ENCODE results near the gene DCAF5.
"Not testable (repeated sequence)": the region's sequence is repeated elsewhere in the genome, so short reads cannot be mapped to it uniquely, and the experiment has no call there.

Gene DCAF5

DNA sequence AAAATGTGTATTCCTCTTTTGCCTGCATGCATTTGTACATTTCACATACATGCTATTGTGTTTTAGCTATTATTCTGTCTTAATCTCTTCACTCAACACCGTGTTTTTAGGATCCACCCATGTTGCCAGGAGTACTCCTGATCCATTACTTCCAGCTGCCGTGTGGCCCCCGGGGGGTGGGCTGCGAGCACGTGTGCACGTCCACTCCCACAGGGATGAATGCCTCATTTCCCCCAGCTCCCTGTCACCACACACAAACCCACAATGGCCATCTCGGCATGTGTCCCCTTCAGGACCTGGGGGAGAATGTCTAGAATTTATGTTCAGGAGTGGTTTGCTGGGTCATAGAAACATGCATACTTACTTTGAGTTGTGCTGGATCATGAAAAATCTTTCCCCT, 111.1 kb downstream of the DCAF5 start:
- Histone ChIP-seq H3K4me1 (ENCODE audit: control insufficient read depth, insufficient read depth, low read length) (peaks cover 43% of the 10 kb centered on the region), H3K36me3 (ENCODE audit: control insufficient read depth, insufficient read depth, low read length) (no peaks in the 10 kb centered on the region), H3K27ac (ENCODE audit: low read depth, low read length) (no peak overlapping the region), H3K4me3 (ENCODE audit: low read length) (no peak overlapping the region), H3K27me3 (ENCODE audit: control insufficient read depth, insufficient read depth, low read length) (no peaks in the 10 kb centered on the region), H3K9ac (ENCODE audit: low read length) (no peak overlapping the region)

- Histone ChIP-seq H3K36me3 (ENCODE audit: control insufficient read depth, insufficient read depth, low read length) (no peaks in the 10 kb centered on the region), H3K4me3 (ENCODE audit: low read length) (no peak overlapping the region), H3K9ac (ENCODE audit: low read length) (no peak overlapping the region), H3K4me1 (ENCODE audit: control insufficient read depth, insufficient read depth, low read length) (peaks cover 29% of the 10 kb centered on the region), H3K27ac (ENCODE audit: low read depth, low read length) (no peak overlapping the region), H3K27me3 (ENCODE audit: control insufficient read depth, insufficient read depth, low read length) (no peaks in the 10 kb centered on the region)
Measured at GRCh38 chr14:69040353-69040752, 112.6 kb downstream of the DCAF5 start.

- Histone ChIP-seq H3K4me1 (ENCODE audit: control insufficient read depth, insufficient read depth, low read length) (peaks cover 21% of the 10 kb centered on the region), H3K9ac (ENCODE audit: low read length) (no peak overlapping the region), H3K27me3 (ENCODE audit: control insufficient read depth, insufficient read depth, low read length) (no peaks in the 10 kb centered on the region), H3K27ac (ENCODE audit: low read depth, low read length) (peak overlapping the region; percentile 55), H3K36me3 (ENCODE audit: control insufficient read depth, insufficient read depth, low read length) (no peaks in the 10 kb centered on the region), H3K4me3 (ENCODE audit: low read length) (no peak overlapping the region)
Measured at GRCh38 chr14:69039288-69039628, 113.7 kb downstream of the DCAF5 start.

GRCh38 chr14:69038455-69039287, 114.2 kb downstream of the DCAF5 start:
- H3K4me3 ChIP-seq (ENCODE audit: low read length), result no peak overlapping the region
- H3K27ac ChIP-seq (ENCODE audit: low read depth, low read length), result peak overlapping the region; percentile 55
- H3K4me1 ChIP-seq (ENCODE audit: control insufficient read depth, insufficient read depth, low read length), result peaks cover 15% of the 10 kb centered on the region
- H3K36me3 ChIP-seq (ENCODE audit: control insufficient read depth, insufficient read depth, low read length), result no peaks in the 10 kb centered on the region
- no peaks in the 10 kb centered on the region for H3K27me3 ChIP-seq (ENCODE audit: control insufficient read depth, insufficient read depth, low read length)
- no peak overlapping the region for H3K9ac ChIP-seq (ENCODE audit: low read length)

DNA sequence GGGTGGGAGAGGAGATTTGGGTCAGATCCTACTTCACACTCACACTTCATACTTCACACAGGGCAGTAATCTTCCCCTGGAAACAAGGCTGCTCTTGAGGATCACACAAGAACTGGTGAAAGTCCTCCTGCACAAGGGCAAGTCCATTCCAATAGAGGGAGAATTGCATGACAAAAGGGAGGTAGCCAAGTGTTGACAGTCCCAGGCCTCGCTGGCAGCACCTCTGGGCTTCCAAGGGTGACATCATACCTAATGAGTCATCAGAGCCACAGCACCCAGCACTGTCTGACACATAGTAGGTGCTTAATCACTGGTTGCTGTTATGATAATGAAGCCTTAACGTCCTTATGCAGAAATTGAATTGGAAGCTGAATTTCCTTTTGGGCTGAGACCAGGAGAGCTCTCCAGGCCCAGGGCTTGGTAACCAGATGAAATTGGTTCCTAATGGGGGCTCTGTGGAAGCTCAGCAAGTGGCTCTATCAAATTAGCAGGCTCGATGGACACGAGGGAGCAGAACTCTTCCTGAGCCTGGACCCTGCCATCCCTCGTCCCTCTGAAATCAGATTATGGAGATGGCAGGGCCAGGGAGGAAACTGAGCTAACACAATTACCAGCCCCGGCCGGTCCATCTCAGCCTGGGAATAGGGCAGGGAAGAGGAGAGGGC, 115.0 kb downstream of the DCAF5 start:
- H3K9ac ChIP-seq (ENCODE audit: low read length), result no peak overlapping the region

GRCh38 chr14:69036757-69037506, 116.0 kb downstream of the DCAF5 start:
- no peak overlapping the region for H3K4me3 ChIP-seq (ENCODE audit: low read length)
- H3K36me3 ChIP-seq (ENCODE audit: control insufficient read depth, insufficient read depth, low read length), result no peaks in the 10 kb centered on the region
- H3K9ac ChIP-seq (ENCODE audit: low read length), result no peak overlapping the region
- no peak overlapping the region for H3K27ac ChIP-seq (ENCODE audit: low read depth, low read length)
- H3K4me1 ChIP-seq (ENCODE audit: control insufficient read depth, insufficient read depth, low read length), result peaks cover 9% of the 10 kb centered on the region
- no peaks in the 10 kb centered on the region for H3K27me3 ChIP-seq (ENCODE audit: control insufficient read depth, insufficient read depth, low read length)

More for the DNA sequence above, 115.0 kb downstream of the DCAF5 start:
- peaks cover 9% of the 10 kb centered on the region for H3K4me1 ChIP-seq (ENCODE audit: control insufficient read depth, insufficient read depth, low read length)
- H3K27ac ChIP-seq (ENCODE audit: low read depth, low read length), result no peak overlapping the region
- H3K27me3 ChIP-seq (ENCODE audit: control insufficient read depth, insufficient read depth, low read length), result no peaks in the 10 kb centered on the region
- no peak overlapping the region for H3K4me3 ChIP-seq (ENCODE audit: low read length)
- no peaks in the 10 kb centered on the region for H3K36me3 ChIP-seq (ENCODE audit: control insufficient read depth, insufficient read depth, low read length)

DNA sequence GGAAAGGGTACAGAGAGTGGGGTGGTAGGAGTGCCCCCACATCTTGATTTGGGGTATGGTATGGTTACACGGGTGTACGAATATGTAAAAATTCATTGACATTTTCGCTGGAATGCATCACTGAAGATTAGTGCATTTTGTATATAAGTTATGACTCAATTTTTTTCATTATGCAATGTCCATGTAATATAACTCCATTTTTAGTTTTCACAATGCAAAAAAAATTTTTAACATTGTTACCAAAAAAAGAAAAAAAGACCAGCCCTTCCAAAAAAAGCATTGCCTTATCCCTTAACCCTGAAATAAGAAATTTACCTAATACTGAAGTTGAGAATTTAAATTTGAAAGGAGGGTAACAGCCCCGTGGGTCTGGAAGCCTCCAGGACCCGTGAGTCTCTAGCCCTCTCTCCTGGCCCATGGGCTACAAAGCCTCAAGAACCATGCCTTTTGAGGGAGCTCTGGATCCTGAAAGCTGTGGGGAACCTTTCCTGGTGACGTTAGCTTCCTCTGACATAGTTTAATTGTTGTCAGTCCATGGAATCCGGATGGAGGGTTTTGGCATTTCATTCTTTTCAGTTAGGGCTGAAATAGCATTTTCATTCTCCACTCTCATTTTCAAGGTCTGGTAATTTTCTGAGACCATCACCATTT, 118.2 kb downstream of the DCAF5 start:
- H3K4me1 ChIP-seq (ENCODE audit: control insufficient read depth, insufficient read depth, low read length), result peaks cover 9% of the 10 kb centered on the region
- no peak overlapping the region for H3K4me3 ChIP-seq (ENCODE audit: low read length)
- no peak overlapping the region for H3K9ac ChIP-seq (ENCODE audit: low read length)
- no peaks in the 10 kb centered on the region for H3K36me3 ChIP-seq (ENCODE audit: control insufficient read depth, insufficient read depth, low read length)
- no peaks in the 10 kb centered on the region for H3K27me3 ChIP-seq (ENCODE audit: control insufficient read depth, insufficient read depth, low read length)
- H3K27ac ChIP-seq (ENCODE audit: low read depth, low read length), result no peak overlapping the region

DNA sequence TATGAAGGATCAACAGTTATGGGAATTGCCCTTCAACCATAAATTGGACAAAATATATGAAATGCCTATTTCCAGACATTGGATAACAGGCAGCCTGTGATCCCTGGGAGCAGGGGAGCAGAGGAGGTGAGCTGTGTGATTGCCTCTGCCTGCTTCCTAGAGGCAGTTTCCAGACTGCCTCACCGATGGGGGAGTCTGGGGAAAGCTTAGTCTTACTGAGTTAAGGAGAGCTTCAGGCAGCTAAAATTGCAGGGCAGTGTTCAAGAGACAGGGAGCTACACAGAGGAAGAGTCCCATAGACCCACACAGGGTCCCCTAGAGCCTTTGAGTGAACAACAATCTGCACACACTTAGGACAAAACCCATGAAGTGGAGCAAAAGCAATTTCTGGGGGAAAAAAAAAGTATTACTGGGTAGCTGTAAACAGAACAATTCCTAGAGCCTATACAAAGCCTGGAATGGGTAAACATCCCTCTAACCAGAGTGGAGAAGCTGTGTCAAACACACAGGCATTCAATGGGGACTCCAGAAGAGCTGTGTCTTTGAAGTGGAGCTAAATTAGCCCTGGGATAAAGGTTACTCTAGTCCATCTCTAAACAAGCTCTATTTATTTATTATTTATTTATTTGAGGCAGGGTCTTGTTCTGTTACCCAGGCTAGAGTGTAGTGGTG, 125.5 kb downstream of the DCAF5 start:
- Histone ChIP-seq H3K27me3 (ENCODE audit: control insufficient read depth, insufficient read depth, low read length) (no peaks in the 10 kb centered on the region), H3K9ac (ENCODE audit: low read length) (no peak overlapping the region), H3K4me3 (ENCODE audit: low read length) (no peak overlapping the region), H3K27ac (ENCODE audit: low read depth, low read length) (no peak overlapping the region), H3K36me3 (ENCODE audit: control insufficient read depth, insufficient read depth, low read length) (no peaks in the 10 kb centered on the region), H3K4me1 (ENCODE audit: control insufficient read depth, insufficient read depth, low read length) (no peaks in the 10 kb centered on the region)

- no peak overlapping the region for H3K9ac ChIP-seq (ENCODE audit: low read length)
- H3K4me1 ChIP-seq (ENCODE audit: control insufficient read depth, insufficient read depth, low read length), result no peaks in the 10 kb centered on the region
- H3K4me3 ChIP-seq (ENCODE audit: low read length), result no peak overlapping the region
- H3K27me3 ChIP-seq (ENCODE audit: control insufficient read depth, insufficient read depth, low read length), result no peaks in the 10 kb centered on the region
- H3K36me3 ChIP-seq (ENCODE audit: control insufficient read depth, insufficient read depth, low read length), result no peaks in the 10 kb centered on the region
- no peak overlapping the region for H3K27ac ChIP-seq (ENCODE audit: low read depth, low read length)
Measured at GRCh38 chr14:69023035-69023434, 129.9 kb downstream of the DCAF5 start.

GRCh38 chr14:69022093-69022492, 130.8 kb downstream of the DCAF5 start:
- not testable (repeated sequence) for H3K27ac ChIP-seq (ENCODE audit: low read depth, low read length); H3K36me3 ChIP-seq (ENCODE audit: control insufficient read depth, insufficient read depth, low read length); H3K27me3 ChIP-seq (ENCODE audit: control insufficient read depth, insufficient read depth, low read length); H3K4me3 ChIP-seq (ENCODE audit: low read length); H3K4me1 ChIP-seq (ENCODE audit: control insufficient read depth, insufficient read depth, low read length); H3K9ac ChIP-seq (ENCODE audit: low read length)

GRCh38 chr14:69017706-69018105, 135.2 kb downstream of the DCAF5 start:
- Histone ChIP-seq H3K9ac (ENCODE audit: low read length) (no peak overlapping the region), H3K27me3 (ENCODE audit: control insufficient read depth, insufficient read depth, low read length) (no peaks in the 10 kb centered on the region), H3K4me3 (ENCODE audit: low read length) (no peak overlapping the region), H3K4me1 (ENCODE audit: control insufficient read depth, insufficient read depth, low read length) (no peaks in the 10 kb centered on the region), H3K36me3 (ENCODE audit: control insufficient read depth, insufficient read depth, low read length) (no peaks in the 10 kb centered on the region), H3K27ac (ENCODE audit: low read depth, low read length) (no peak overlapping the region)

DNA sequence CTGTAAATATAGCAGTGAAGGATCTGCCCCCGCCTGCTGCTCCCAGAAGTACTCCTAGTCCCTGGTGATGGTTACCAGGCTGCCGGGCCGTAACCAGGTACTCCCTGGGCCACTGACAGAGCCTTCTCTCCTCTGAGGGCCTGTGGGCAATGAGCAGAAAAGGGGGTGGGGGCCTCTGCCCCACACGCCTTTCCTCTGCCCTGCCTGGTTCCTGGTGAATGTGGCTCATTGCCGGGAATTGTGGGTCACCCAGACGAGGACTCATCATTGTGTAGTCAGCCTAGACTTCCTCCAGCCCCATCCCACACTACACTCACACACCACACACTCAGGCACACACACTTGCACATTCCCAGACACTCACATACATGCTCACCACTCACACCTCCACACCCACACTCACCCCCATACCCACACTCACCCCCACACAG, 138.1 kb downstream of the DCAF5 start:
- H3K4me1 ChIP-seq (ENCODE audit: control insufficient read depth, insufficient read depth, low read length), result no peaks in the 10 kb centered on the region
- no peaks in the 10 kb centered on the region for H3K27me3 ChIP-seq (ENCODE audit: control insufficient read depth, insufficient read depth, low read length)
- H3K9ac ChIP-seq (ENCODE audit: low read length), result no peak overlapping the region
- H3K36me3 ChIP-seq (ENCODE audit: control insufficient read depth, insufficient read depth, low read length), result no peaks in the 10 kb centered on the region
- no peak overlapping the region for H3K27ac ChIP-seq (ENCODE audit: low read depth, low read length)
- no peak overlapping the region for H3K4me3 ChIP-seq (ENCODE audit: low read length)
